Activated T-cell treated with anti-CD3 and anti-CD28 coated beads for 1 hour (primary cell): ENCODE results near the gene DEPP1.
A peak's percentile ranks its signal among the peaks of the same experiment; 100 is the strongest.

Experiments used
- DNase-seq: peaks from one replicate; pipeline ENCODE4 v3.0.0-alpha.2; 2020; ENCODE audit warnings: low read depth

The DEPP1 gene

GRCh38 chr10:44978213-44978569 is 418 bp downstream of the DEPP1 start:
- DNase-seq, result no peak

GRCh38 chr10:44977287-44978212 is 1.1 kb downstream of the DEPP1 start:
- no peak for DNase-seq

- no peak for DNase-seq
These were observed 2.0 kb downstream of the DEPP1 start for GRCh38 chr10:44976352-44977198.

GRCh38 chr10:44975431-44976331 is 2.9 kb downstream of the DEPP1 start:
- no peak for DNase-seq

- peak; percentile 60 for DNase-seq
These were observed 3.8 kb downstream of the DEPP1 start for GRCh38 chr10:44974628-44975430.

GRCh38 chr10:44974082-44974627 is 4.5 kb downstream of the DEPP1 start:
- DNase-seq, result no peak

GRCh38 chr10:44973323-44974081 is 5.1 kb downstream of the DEPP1 start:
- no peak for DNase-seq

GRCh38 chr10:44972874-44973306 is 5.7 kb downstream of the DEPP1 start:
- DNase-seq, result no peak

- no peak for DNase-seq
These were observed 6.5 kb downstream of the DEPP1 start for GRCh38 chr10:44971935-44972757.

GRCh38 chr10:44971434-44971833 is 7.2 kb downstream of the DEPP1 start:
- DNase-seq, result no peak

- DNase-seq, result no peak
These were observed 7.7 kb downstream of the DEPP1 start for GRCh38 chr10:44970812-44971395.

GRCh38 chr10:44969854-44970253 is 8.8 kb downstream of the DEPP1 start:
- DNase-seq, result no peak

- no peak for DNase-seq
These were observed 9.9 kb downstream of the DEPP1 start for GRCh38 chr10:44968500-44969400.

- no peak for DNase-seq
These were observed 10.5 kb downstream of the DEPP1 start for GRCh38 chr10:44968091-44968490.

- DNase-seq, result no peak
These were observed 11.0 kb downstream of the DEPP1 start for GRCh38 chr10:44967616-44968015.

- DNase-seq, result no peak
These were observed 11.6 kb downstream of the DEPP1 start for GRCh38 chr10:44966816-44967509.
